ENCODE results near the gene COL11A1. TPM values are rescaled to one million over a fixed set of nuclear protein-coding genes. Genes with fewer than 3 reads are reported as not detected.
"Not testable (repeated sequence)": the region's sequence is repeated elsewhere in the genome, so short reads cannot be mapped to it uniquely, and the experiment has no call there.

The COL11A1 gene
- total RNA-seq, 2 experiments from 2014 or later: not detected

GRCh38 chr1:103063921-103064320 lies 44.4 kb downstream of the COL11A1 start:
- Mint-ChIP-seq H3K36me3 (no peaks in the 10 kb centered on the region), H3K27ac (no peak overlapping the region), H3K9me3 (no peaks in the 10 kb centered on the region), H3K4me3 (no peak overlapping the region), H3K27me3 (no peaks in the 10 kb centered on the region), H3K4me1 (ENCODE audit: low read depth) (no peaks in the 10 kb centered on the region)
- CTCF ChIA-PET: no interaction called here
- intact Hi-C loops (cut with micrococcal nuclease): no loop called here
- no peak for DNase-seq
- POLR2A ChIA-PET: no interaction called here

GRCh38 chr1:103058391-103058790 lies 49.9 kb downstream of the COL11A1 start:
- ChIA-PET CTCF (no interaction called here), POLR2A (no interaction called here)
- H3K9me3 Mint-ChIP-seq: peaks cover 5% of the 10 kb centered on the region
- H3K27ac Mint-ChIP-seq: no peak overlapping the region
- H3K27me3 Mint-ChIP-seq: no peaks in the 10 kb centered on the region
- H3K4me3 Mint-ChIP-seq: no peak overlapping the region
- intact Hi-C loops (cut with micrococcal nuclease): no loop called here
- no peak for DNase-seq
- H3K4me1 Mint-ChIP-seq (ENCODE audit: low read depth): no peaks in the 10 kb centered on the region
- H3K36me3 Mint-ChIP-seq: no peaks in the 10 kb centered on the region

GRCh38 chr1:103056423-103056822 lies 51.9 kb downstream of the COL11A1 start:
- no peaks in the 10 kb centered on the region for H3K27me3 Mint-ChIP-seq
- H3K9me3 Mint-ChIP-seq: peaks cover 5% of the 10 kb centered on the region
- no peak overlapping the region for H3K27ac Mint-ChIP-seq
- H3K36me3 Mint-ChIP-seq: no peaks in the 10 kb centered on the region
- intact Hi-C loops (cut with micrococcal nuclease): no loop called here
- ChIA-PET CTCF (no interaction called here), POLR2A (no interaction called here)
- no peak overlapping the region for H3K4me3 Mint-ChIP-seq
- no peaks in the 10 kb centered on the region for H3K4me1 Mint-ChIP-seq (ENCODE audit: low read depth)
- DNase-seq: no peak

GRCh38 chr1:103028110-103028509 lies 80.2 kb downstream of the COL11A1 start:
- H3K27ac Mint-ChIP-seq; H3K9me3 Mint-ChIP-seq; H3K4me3 Mint-ChIP-seq; H3K27me3 Mint-ChIP-seq; intact Hi-C loops (cut with micrococcal nuclease); H3K36me3 Mint-ChIP-seq; CTCF ChIA-PET; POLR2A ChIA-PET; H3K4me1 Mint-ChIP-seq (ENCODE audit: low read depth); DNase-seq: not testable (repeated sequence)

GRCh38 chr1:103025858-103026409 lies 82.4 kb downstream of the COL11A1 start:
- POLR2A ChIA-PET: no interaction called here

GRCh38 chr1:103024051-103024450 lies 84.3 kb downstream of the COL11A1 start:
- intact Hi-C loops (cut with micrococcal nuclease): no loop called here
- no peaks in the 10 kb centered on the region for H3K27me3 Mint-ChIP-seq
- no peaks in the 10 kb centered on the region for H3K36me3 Mint-ChIP-seq
- ChIA-PET POLR2A (no interaction called here), CTCF (no interaction called here)
- H3K9me3 Mint-ChIP-seq: peaks cover 4% of the 10 kb centered on the region
- no peak overlapping the region for H3K4me3 Mint-ChIP-seq
- H3K4me1 Mint-ChIP-seq (ENCODE audit: low read depth): no peaks in the 10 kb centered on the region
- H3K27ac Mint-ChIP-seq: no peak overlapping the region
- DNase-seq: no peak

More at GRCh38 chr1:103025858-103026409, 82.4 kb downstream of the COL11A1 start:
- CTCF ChIA-PET: no interaction called here
- Mint-ChIP-seq H3K4me3 (no peak overlapping the region), H3K9me3 (peaks cover 3% of the 10 kb centered on the region), H3K27me3 (no peaks in the 10 kb centered on the region), H3K27ac (no peak overlapping the region), H3K4me1 (ENCODE audit: low read depth) (no peaks in the 10 kb centered on the region), H3K36me3 (no peaks in the 10 kb centered on the region)
- no peak for DNase-seq
- intact Hi-C loops (cut with micrococcal nuclease): no loop called here

- Mint-ChIP-seq H3K27ac (no peak overlapping the region), H3K36me3 (no peaks in the 10 kb centered on the region), H3K27me3 (no peaks in the 10 kb centered on the region), H3K4me1 (ENCODE audit: low read depth) (no peaks in the 10 kb centered on the region), H3K4me3 (no peak overlapping the region), H3K9me3 (no peaks in the 10 kb centered on the region)
- ChIA-PET POLR2A (no interaction called here), CTCF (no interaction called here)
- no peak for DNase-seq
- intact Hi-C loops (cut with micrococcal nuclease): no loop called here
Measured at GRCh38 chr1:103002005-103002404, 106.3 kb downstream of the COL11A1 start.

GRCh38 chr1:102978874-102979273 lies 129.4 kb downstream of the COL11A1 start:
- no peak for DNase-seq
- H3K36me3 Mint-ChIP-seq: no peaks in the 10 kb centered on the region
- CTCF ChIA-PET: no interaction called here

GRCh38 chr1:102977292-102977691 lies 131.0 kb downstream of the COL11A1 start:
- no peaks in the 10 kb centered on the region for H3K36me3 Mint-ChIP-seq
- H3K27me3 Mint-ChIP-seq: no peaks in the 10 kb centered on the region
- no peak for DNase-seq
- H3K4me3 Mint-ChIP-seq: no peak overlapping the region
- intact Hi-C loops (cut with micrococcal nuclease): no loop called here
- ChIA-PET CTCF (no interaction called here), POLR2A (no interaction called here)
- no peaks in the 10 kb centered on the region for H3K4me1 Mint-ChIP-seq (ENCODE audit: low read depth)
- no peaks in the 10 kb centered on the region for H3K9me3 Mint-ChIP-seq
- H3K27ac Mint-ChIP-seq: no peak overlapping the region

More at GRCh38 chr1:102978874-102979273, 129.4 kb downstream of the COL11A1 start:
- intact Hi-C loops (cut with micrococcal nuclease): no loop called here
- Mint-ChIP-seq H3K27ac (no peak overlapping the region), H3K4me3 (no peak overlapping the region), H3K4me1 (ENCODE audit: low read depth) (no peaks in the 10 kb centered on the region), H3K27me3 (no peaks in the 10 kb centered on the region), H3K9me3 (no peaks in the 10 kb centered on the region)
- POLR2A ChIA-PET: no interaction called here

- Mint-ChIP-seq H3K4me1 (ENCODE audit: low read depth) (no peaks in the 10 kb centered on the region), H3K27me3 (no peaks in the 10 kb centered on the region), H3K27ac (no peak overlapping the region), H3K9me3 (no peaks in the 10 kb centered on the region), H3K4me3 (no peak overlapping the region), H3K36me3 (no peaks in the 10 kb centered on the region)
- ChIA-PET CTCF (interaction anchor here (0.8 to 1.8 kb wide), 3 partner anchors 8 to 1465 kb away, joined by 3 to 4 read pairs (median 3); no protein-coding TSS in a partner anchor), POLR2A (no interaction called here)
- no peak for DNase-seq
- intact Hi-C loops (cut with micrococcal nuclease): no loop called here
Measured at GRCh38 chr1:102970496-102971078, 137.7 kb downstream of the COL11A1 start.

- POLR2A ChIA-PET: no interaction called here
- Mint-ChIP-seq H3K4me3 (no peak overlapping the region), H3K36me3 (no peaks in the 10 kb centered on the region), H3K4me1 (ENCODE audit: low read depth) (no peaks in the 10 kb centered on the region), H3K9me3 (no peaks in the 10 kb centered on the region), H3K27ac (no peak overlapping the region), H3K27me3 (no peaks in the 10 kb centered on the region)
- CTCF ChIA-PET: no interaction called here
- DNase-seq: no peak
- intact Hi-C loops (cut with micrococcal nuclease): no loop called here
Measured at GRCh38 chr1:102967786-102968185, 140.5 kb downstream of the COL11A1 start.

- ChIA-PET CTCF (interaction anchor here (1.4 kb wide), 1 partner anchor 9 kb away, joined by 3 read pairs; no protein-coding TSS in a partner anchor), POLR2A (no interaction called here)
- H3K9me3 Mint-ChIP-seq: no peaks in the 10 kb centered on the region
- intact Hi-C loops (cut with micrococcal nuclease): no loop called here
- no peak for DNase-seq
- no peaks in the 10 kb centered on the region for H3K4me1 Mint-ChIP-seq (ENCODE audit: low read depth)
- no peaks in the 10 kb centered on the region for H3K36me3 Mint-ChIP-seq
- H3K27ac Mint-ChIP-seq: no peak overlapping the region
- no peak overlapping the region for H3K4me3 Mint-ChIP-seq
- H3K27me3 Mint-ChIP-seq: no peaks in the 10 kb centered on the region
Measured at GRCh38 chr1:102961549-102961948, 146.8 kb downstream of the COL11A1 start.

GRCh38 chr1:102954576-102954975 lies 153.7 kb downstream of the COL11A1 start:
- peaks cover 3% of the 10 kb centered on the region for H3K9me3 Mint-ChIP-seq
- intact Hi-C loops (cut with micrococcal nuclease): no loop called here
- DNase-seq: no peak
- no peaks in the 10 kb centered on the region for H3K36me3 Mint-ChIP-seq
- no peak overlapping the region for H3K4me3 Mint-ChIP-seq
- POLR2A ChIA-PET: no interaction called here
- no peaks in the 10 kb centered on the region for H3K27me3 Mint-ChIP-seq
- no peaks in the 10 kb centered on the region for H3K4me1 Mint-ChIP-seq (ENCODE audit: low read depth)
- CTCF ChIA-PET: no interaction called here
- no peak overlapping the region for H3K27ac Mint-ChIP-seq

All from activated CD4-positive, alpha-beta memory T cell treated with anti-CD3 and anti-CD28 coated beads for 36 hours (primary cell).